OCI-LY1 (cell line): Measurements from ENCODE around the gene MED26.

ENCODE experiments used
- H2AFZ ChIP-seq: fragments of 200-600 bp; sonication (generic), shearing (Covaris generic); 2 replicates; pipeline ENCODE4 v1.6.0; 2014; ENCODE audit warnings: antibody characterized with exemption, mild to moderate bottlenecking, low read length
- H3F3A ChIP-seq: fragments of 200-600 bp; sonication (generic), shearing (Covaris generic); 2 replicates; pipeline ENCODE4 v1.6.0; 2014; ENCODE audit warnings: mild to moderate bottlenecking, antibody characterized with exemption, low read length, moderate library complexity; ENCODE audit not compliant: insufficient read depth
- H3K27ac ChIP-seq: fragments of 200-600 bp; sonication (generic); 2 replicates; pipeline ENCODE4 v1.5.1; 2014; ENCODE audit warnings: low read length, mixed run types, mild to moderate bottlenecking, low read depth; ENCODE audit not compliant: poor library complexity, severe bottlenecking
- H3K27me3 ChIP-seq: fragments of 200-600 bp; sonication (generic); 2 replicates; pipeline ENCODE4 v1.6.0; 2014; ENCODE audit warnings: antibody characterized with exemption, mild to moderate bottlenecking, low read length, moderate library complexity; ENCODE audit not compliant: insufficient read depth
- H3K36me3 ChIP-seq: fragments of 200-600 bp; sonication (generic); 2 replicates; pipeline ENCODE4 v1.6.1; 2014; ENCODE audit warnings: mild to moderate bottlenecking, antibody characterized with exemption, low read length, moderate library complexity, mixed read lengths; ENCODE audit not compliant: insufficient read depth
- H3K4me1 ChIP-seq: fragments of 200-600 bp; sonication (generic); 2 replicates; pipeline ENCODE4 v1.5.1; 2014; ENCODE audit warnings: mild to moderate bottlenecking, low read length, moderate library complexity; ENCODE audit not compliant: insufficient read depth, severe bottlenecking
- H3K4me2 ChIP-seq: fragments of 200-600 bp; sonication (generic), shearing (Covaris generic); 2 replicates; pipeline ENCODE4 v1.6.1; 2014; ENCODE audit warnings: low read length
- H3K4me3 ChIP-seq: fragments of 200-600 bp; sonication (generic); 2 replicates; pipeline ENCODE4 v1.5.1; 2014; ENCODE audit warnings: low read length, low read depth, mild to moderate bottlenecking, mixed read lengths; ENCODE audit not compliant: poor library complexity, severe bottlenecking
- H3K79me2 ChIP-seq: fragments of 200-600 bp; shearing (Covaris generic); 2 replicates; pipeline ENCODE4 v1.6.1; 2016; ENCODE audit warnings: mixed run types, low read length, mixed read lengths; ENCODE audit not compliant: insufficient read depth
- H3K9ac ChIP-seq: fragments of 200-600 bp; sonication (generic), shearing (Covaris generic); 2 replicates; pipeline ENCODE4 v1.6.1; 2014; ENCODE audit warnings: mild to moderate bottlenecking, low read length, mixed read lengths
- H3K9me2 ChIP-seq: fragments of 200-600 bp; sonication (generic), shearing (Covaris generic); 2 replicates; pipeline ENCODE4 v1.6.1; 2014; ENCODE audit warnings: low read depth, mild to moderate bottlenecking, low read length, mixed read lengths
- H3K9me3 ChIP-seq: fragments of 200-600 bp; shearing (Covaris generic); 2 replicates; pipeline ENCODE4 v1.6.1; 2014; ENCODE audit warnings: low read length, mixed read lengths
- H4K20me1 ChIP-seq: fragments of 200-600 bp; sonication (generic), shearing (Covaris generic); 2 replicates; pipeline ENCODE4 v1.6.0; 2016; ENCODE audit warnings: mild to moderate bottlenecking, low read length; ENCODE audit not compliant: insufficient read depth
- EZH2 ChIP-seq: fragments of 200-600 bp; sonication (generic), shearing (Covaris generic); IDR thresholded peaks from 2 replicates; pipeline ENCODE4 v1.8.0; 2017; ENCODE audit warnings: borderline replicate concordance, mixed run types, mild to moderate bottlenecking, antibody characterized with exemption, low read length, moderate library complexity, mixed read lengths
- TF ChIP-seq, protein P1 (sequence below): fragments of 200-600 bp; sonication (generic), shearing (Covaris generic); IDR thresholded peaks from 2 replicates; pipeline ENCODE4 v1.5.1; 2017; ENCODE audit warnings: mild to moderate bottlenecking, antibody characterized with exemption, low read length, moderate library complexity, mixed read lengths

Gene MED26

DNA sequence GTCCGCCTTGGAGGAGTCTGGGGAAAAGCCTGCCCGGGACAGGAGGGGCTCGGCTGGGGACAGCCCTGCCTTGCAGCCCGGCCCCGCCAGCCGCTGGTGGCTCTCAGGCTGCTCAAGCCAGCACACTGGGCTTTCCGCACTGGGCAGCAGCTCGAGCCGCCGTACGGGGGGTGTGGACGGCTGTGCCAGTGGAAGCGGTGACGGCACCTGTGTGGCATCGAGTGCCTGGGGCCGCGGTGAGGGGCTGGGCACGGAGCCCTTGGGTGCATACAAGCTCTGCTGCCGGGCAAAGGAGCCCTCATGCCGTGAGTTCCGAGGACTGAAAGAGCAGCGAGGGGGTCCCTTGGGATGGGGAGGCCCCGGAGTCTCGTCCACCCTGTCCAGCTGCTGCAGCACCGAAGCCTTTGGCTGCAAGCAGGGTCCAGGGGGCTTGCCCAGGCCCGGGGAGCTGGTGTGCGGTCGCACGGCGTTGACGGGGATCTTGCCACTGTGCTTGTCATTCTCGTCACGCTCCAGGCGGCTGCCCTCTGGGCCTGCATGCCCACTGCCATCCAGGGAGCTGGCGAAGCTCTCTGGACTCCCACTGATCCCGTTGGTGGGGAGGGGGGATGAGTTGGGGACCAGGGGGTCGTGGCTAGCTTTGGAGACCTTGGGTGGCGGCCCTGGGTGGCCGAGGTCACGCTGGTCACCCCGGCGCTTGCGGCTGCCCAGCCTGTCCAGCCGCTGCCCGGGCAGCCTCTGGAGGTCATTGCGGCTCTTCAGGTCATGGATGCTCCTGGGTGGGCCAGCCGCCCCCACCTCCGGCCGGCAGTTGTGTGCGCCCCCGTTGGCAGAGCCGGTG, 51.1 kb downstream of the MED26 start:
- H3K4me3 ChIP-seq, result no peak overlapping the region
- peaks cover 25% of the 10 kb centered on the region for H3K79me2 ChIP-seq
- peaks cover 27% of the 10 kb centered on the region for H3K4me1 ChIP-seq
- H3K27ac ChIP-seq, result no peak overlapping the region
- peaks cover 53% of the 10 kb centered on the region for H3K36me3 ChIP-seq
- H3F3A ChIP-seq, result no peaks in the 10 kb centered on the region; the same call in 1 of the 2 replicates
- H4K20me1 ChIP-seq, result no peaks in the 10 kb centered on the region
- H3K27me3 ChIP-seq, result no peaks in the 10 kb centered on the region
- TF ChIP-seq EZH2, result no peak
- TF ChIP-seq, protein P1, sequence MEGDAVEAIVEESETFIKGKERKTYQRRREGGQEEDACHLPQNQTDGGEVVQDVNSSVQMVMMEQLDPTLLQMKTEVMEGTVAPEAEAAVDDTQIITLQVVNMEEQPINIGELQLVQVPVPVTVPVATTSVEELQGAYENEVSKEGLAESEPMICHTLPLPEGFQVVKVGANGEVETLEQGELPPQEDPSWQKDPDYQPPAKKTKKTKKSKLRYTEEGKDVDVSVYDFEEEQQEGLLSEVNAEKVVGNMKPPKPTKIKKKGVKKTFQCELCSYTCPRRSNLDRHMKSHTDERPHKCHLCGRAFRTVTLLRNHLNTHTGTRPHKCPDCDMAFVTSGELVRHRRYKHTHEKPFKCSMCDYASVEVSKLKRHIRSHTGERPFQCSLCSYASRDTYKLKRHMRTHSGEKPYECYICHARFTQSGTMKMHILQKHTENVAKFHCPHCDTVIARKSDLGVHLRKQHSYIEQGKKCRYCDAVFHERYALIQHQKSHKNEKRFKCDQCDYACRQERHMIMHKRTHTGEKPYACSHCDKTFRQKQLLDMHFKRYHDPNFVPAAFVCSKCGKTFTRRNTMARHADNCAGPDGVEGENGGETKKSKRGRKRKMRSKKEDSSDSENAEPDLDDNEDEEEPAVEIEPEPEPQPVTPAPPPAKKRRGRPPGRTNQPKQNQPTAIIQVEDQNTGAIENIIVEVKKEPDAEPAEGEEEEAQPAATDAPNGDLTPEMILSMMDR, result no peak
- no peaks in the 10 kb centered on the region for H3K9me2 ChIP-seq
- no peaks in the 10 kb centered on the region for H3K9me3 ChIP-seq
- H2AFZ ChIP-seq, result no peak overlapping the region
- no peak overlapping the region for H3K4me2 ChIP-seq
- no peak overlapping the region for H3K9ac ChIP-seq

DNA sequence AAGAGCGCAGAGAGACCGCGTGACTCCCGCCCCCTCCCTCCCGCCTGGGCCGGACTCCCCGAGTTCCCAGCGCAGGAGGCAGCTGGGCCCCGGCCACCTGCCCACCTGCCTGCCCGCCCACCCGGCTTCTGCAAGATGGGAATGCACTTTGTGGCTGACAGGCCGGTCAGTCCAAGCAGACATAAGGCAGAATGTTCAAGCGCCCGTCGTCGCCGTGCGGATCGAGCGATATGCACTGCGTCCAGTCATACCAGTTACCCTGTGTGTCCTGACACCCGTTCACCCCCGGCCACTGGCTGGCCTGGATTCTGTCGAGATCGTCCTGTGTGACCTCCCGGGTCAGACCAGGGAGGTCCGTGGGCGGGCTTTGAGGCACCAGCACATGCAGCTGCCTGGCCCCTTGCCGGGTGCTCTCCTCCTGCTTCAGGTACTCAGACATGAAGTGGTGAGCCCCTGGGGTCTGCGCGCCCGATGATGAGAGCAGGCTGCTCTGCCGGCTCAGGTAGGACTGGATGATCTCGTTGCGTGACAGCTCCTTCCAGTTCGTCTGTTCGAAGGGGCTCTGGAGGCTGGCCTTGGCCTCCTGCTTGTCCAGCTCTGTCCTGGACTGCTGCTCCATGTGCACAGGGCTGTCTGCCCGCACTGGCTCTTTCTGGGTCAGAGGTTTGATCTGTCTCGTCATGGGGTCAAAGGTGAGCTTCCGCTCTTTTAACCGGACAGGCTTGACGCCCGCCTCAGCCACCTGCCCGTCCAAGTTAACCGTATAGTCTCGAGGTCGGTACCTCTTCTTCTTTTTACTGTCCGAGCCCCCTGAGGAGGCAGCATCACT, 51.9 kb downstream of the MED26 start:
- H2AFZ ChIP-seq, result no peak overlapping the region
- no peaks in the 10 kb centered on the region for H3K27me3 ChIP-seq
- H3K9me3 ChIP-seq, result no peaks in the 10 kb centered on the region
- H3K4me2 ChIP-seq, result no peak overlapping the region
- H3K4me3 ChIP-seq, result no peak overlapping the region
- H3F3A ChIP-seq, result no peaks in the 10 kb centered on the region; the same call in 1 of the 2 replicates
- no peak for TF ChIP-seq EZH2
- TF ChIP-seq, protein P1, result no peak
- H3K79me2 ChIP-seq, result peaks cover 26% of the 10 kb centered on the region
- H3K4me1 ChIP-seq, result peaks cover 24% of the 10 kb centered on the region
- H3K27ac ChIP-seq, result no peak overlapping the region
- no peaks in the 10 kb centered on the region for H4K20me1 ChIP-seq
- H3K9ac ChIP-seq, result no peak overlapping the region
- no peaks in the 10 kb centered on the region for H3K9me2 ChIP-seq
- H3K36me3 ChIP-seq, result peaks cover 53% of the 10 kb centered on the region

DNA sequence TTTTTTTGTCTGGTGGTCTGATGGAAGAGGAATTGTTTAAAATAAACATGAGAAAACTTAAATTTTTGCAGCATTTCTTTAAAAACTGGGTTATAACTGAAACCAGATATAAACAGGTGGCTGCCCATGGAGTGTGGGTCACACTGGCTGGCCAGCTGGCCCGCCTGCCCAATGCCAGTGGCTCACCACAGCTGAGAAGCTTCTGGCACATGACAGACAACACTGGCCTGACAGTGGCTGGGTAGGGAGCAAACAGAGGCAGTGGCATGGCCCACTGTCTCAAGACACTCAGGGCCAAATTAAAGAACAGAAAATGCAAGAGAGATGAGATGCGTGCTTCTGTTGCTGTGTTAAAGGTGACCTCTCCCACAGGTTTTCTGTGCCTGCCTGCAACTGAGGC, 52.7 kb downstream of the MED26 start:
- no peaks in the 10 kb centered on the region; the same call in 1 of the 2 replicates for H3F3A ChIP-seq
- H3K4me1 ChIP-seq, result peaks cover 31% of the 10 kb centered on the region
- TF ChIP-seq EZH2, result no peak
- TF ChIP-seq, protein P1, result no peak
- H2AFZ ChIP-seq, result no peak overlapping the region
- H3K36me3 ChIP-seq, result peaks cover 50% of the 10 kb centered on the region
- no peaks in the 10 kb centered on the region for H4K20me1 ChIP-seq
- peaks cover 19% of the 10 kb centered on the region for H3K79me2 ChIP-seq
- H3K27me3 ChIP-seq, result no peaks in the 10 kb centered on the region
- H3K27ac ChIP-seq, result no peak overlapping the region
- H3K4me3 ChIP-seq, result no peak overlapping the region
- no peaks in the 10 kb centered on the region for H3K9me2 ChIP-seq
- no peak overlapping the region for H3K4me2 ChIP-seq
- no peak overlapping the region for H3K9ac ChIP-seq
- no peaks in the 10 kb centered on the region for H3K9me3 ChIP-seq
